Stimulated activated CD4-positive, alpha-beta T cell treated with anti-CD3 and anti-CD28 coated beads, Interleukin-12 subunit alpha, Interleukin-12 subunit beta, amount 100 ng/mL, for 24 hours (primary cell): Measurements from ENCODE around the gene PPIP5K1.
A peak's percentile ranks its signal among the peaks of the same experiment; 100 is the strongest.

Experiments used
- DNase-seq, 2 experiments: peaks; one replicate each; pipeline ENCODE4 v3.0.0-alpha.2; 2020; ENCODE audit warnings: low read depth in 2 of 2

PPIP5K1 gene

DNA sequence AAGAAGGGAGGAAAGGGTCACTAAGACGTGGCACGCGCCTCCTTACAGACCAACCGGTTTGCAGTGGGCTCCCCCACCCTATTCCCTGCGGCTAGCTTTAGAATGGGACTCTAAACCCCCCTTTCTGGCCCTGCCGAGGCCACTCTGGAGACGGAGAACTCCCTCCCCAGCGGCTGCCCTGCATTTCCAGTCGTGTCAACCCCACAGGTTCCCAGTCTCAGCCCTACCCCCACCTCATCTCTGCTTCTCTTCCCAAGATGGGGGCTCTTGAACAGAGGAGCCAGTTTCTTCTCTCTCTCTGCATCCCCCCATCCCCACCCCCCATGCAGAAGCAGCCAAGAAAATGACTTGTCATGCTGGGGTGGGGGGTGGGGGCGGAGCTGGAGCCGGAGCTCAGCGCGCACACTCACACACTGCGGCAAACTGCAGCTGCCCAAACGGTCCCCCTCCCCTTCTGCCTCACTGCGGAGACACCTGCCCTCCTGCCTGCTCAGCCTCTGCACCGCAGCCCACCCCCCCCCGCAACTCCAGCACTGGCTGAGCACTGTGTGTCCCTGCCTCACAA lies 71.7 kb downstream of the PPIP5K1 start:
- no peak for DNase-seq

DNA sequence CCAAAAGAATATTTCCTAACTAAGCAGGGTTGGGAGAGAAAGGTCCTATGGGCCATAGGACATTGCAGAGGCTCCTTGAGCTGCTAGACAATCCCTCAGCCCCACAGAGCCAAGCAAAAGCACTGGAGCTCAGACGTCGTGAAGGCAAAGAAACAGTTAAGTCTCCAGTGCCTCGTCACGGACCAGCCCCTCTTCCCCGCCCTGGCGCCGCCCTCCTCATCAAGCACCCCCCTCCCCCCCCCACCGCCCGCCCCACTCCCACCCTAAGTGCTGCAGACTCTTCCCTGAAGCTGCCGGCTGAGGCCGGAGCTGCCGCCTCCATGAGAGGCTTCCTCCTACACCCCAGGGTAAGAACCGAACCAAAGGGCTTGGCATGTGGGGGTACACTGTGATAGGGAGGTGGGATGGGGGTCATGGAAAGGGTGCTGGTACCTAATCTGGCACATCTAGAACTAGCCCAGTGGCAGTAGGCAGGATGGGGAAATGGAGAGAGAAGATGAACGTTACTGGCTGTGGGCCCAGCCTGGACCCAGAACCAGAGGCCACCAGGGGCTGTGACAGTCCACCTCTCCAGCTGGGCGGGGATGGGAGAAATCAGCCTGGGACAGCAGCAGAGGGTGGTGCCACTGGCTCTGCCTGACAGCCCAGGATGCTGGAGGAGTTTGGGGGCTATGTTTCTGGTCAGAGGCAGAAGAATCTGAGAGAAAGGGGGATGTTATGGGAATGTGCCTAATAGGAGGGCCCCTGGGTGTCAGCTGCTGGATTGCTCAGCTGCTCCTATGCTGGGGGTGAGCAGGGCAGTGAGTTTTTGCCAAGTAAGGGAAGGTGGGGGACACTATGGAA lies 72.4 kb downstream of the PPIP5K1 start, which contains the start of gene MAP1A:
Gene MAP1A (plus strand): TSS at position 255 of the 843 bp plus-strand sequence. CDS start 3,866 bp downstream, outside the sequence.
- no peak for DNase-seq

DNA sequence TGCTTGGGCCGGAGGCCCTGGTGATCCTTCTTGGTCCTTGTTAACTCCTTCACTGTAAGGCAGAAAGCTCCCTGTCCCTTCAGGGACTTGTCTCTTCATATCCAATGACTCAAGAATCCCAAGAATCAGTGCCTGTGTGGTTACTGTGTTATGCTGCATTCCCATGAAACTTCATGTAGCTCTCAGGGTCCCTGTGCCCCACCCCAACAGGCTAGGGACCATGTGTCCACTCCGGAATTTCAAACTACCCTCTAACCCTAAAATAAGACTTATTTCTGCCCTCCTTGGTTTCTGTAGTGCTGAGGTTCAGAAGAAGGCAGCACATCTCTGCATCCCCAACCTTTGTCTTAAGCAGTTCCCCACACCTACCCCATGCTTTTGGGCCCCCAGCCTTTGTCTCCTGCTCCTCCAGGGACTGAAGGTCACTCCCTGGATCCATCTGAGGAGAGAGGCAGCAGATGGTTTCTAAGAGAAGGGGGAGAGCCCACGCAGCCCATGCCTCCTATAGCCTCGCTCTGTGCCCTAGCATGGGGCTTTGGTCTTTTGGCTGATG lies 73.1 kb downstream of the PPIP5K1 start:
- DNase-seq = no peak

DNA sequence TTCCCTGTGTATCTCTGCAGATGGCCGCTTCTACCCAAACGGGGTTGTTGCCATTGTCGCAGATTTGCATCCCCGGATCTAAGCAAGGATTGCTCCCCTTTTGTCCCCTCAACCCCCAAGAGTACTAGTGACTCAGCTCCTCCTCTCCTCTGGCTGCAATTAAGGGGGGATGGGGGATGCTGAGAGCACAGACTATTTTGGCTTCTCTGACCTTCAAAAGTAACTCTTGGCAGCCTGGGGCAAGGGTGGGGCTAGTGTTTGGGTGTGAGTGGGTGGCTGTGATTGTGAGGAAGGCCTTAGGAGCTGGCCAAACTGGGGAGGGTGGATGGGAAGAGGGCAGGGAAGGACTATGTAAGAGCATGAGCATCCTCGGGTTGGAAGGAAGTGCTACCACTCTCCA lies 73.8 kb downstream of the PPIP5K1 start:
- no peak for DNase-seq

DNA sequence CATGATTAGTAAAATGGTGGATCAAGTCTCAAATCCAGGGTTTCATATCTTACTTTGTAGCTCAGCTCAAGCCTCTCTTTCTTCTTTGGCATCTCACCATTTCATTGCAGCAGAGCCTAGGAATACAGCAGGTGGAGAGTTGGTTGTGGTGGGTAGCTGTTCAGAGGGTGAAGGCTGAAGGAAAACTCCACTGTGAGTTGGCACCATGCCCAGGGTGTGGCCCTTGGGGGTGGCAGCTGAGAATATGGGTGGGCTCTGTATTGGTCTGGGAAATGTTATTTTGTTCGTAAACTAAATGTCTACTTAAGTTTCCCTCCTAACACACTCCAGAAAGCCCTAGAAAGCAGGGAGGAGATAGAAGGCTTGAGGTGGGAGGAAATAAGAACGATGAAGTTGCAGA lies 74.3 kb downstream of the PPIP5K1 start:
- DNase-seq = no peak

DNA sequence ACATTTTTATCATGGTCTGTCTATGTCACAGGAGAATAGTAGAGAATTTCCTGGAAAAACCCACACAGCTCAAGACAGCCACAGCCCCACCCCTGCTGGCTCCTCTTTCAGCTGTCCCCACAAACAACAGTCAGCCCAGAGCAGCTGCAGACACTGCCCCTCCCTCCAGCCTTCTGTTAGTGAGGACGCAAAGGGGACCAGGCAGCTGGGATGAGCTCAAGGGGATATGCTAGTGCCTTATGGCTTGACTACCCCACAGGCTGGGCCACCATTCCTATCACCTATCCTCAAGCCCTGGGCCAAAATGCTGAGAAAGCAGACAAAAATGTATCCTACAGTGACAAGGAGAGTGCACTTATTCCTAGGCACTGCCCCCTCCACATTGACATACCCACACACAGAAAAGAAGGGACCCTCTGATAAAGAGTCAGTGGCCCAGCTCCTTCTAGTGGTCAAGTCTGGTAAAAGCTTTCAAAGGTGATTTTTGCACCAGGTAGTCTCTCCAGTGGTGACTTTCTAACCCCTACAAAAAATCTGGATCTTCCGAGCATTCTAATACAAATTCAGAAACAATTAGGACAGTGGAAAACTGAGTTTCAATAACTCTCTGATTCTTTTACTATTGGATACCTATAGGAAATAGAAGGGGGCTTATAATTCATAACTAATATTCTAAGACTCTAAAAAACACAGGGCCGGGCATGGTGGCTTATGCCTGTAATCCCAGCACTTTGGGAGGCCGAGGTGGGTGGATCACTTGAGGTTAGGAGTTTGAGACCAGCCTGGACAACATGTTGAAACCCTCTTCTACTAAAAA lies 75.6 kb downstream of the PPIP5K1 start:
- no peak for DNase-seq

DNA sequence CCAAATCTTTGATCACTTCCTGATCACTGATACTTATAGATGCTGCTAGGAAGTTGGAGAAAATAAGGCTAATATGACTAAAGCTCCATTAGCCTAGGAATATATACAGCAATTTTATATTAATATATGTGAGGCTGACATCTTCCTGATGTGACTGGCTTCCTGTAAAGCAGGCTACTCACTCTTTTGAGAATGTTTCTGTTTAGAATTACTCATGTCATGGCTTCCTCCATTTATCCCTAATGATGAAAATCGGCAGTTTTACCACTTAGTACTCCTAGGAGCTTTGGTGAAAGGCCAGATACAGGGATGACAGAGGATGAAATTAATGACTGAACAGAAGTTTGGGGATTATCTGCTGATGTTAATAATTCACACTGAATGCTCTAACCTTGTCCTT lies 76.5 kb downstream of the PPIP5K1 start:
- DNase-seq = no peak

DNA sequence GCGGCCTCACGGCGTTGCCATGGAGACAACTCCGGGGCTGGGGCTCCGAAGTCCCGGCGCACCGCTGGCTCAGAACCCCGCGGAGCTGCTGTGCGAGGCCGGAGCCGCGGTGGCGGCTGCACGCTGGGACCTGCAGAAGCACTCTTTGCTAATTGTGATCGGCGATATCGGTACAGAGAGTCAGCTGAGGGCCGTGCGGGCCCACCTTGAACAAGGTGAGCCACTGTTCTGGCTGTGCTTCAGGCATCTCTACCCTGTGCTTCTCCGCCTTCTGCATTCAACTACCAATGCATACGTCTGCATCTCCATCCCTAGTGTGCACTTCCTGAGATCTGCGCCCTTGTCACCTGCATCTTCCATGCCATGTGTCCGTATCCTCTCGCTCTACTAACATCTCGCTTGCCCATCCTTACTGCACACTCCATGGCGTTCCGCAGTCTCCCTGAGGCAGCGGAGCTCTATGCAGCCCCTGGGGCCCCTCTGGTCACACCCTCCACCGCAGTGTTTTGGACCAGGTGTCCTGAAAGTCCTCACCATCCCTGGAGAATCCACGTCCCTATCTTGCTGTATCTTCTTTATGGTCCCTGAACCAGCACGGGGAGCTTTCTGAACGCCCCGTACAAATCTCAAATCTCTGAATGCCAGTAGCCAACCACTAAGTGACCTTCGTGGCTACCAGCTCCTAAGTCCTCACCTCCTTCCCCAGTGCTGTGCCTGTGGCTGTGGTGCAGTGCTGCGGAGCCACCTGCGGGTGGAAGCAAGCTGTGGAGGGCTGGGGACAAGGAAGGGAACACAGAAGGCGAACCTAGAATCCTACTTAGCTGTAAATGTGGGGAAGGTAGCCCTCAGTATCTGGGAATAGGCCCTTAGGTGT lies 78.8 kb downstream of the PPIP5K1 start:
- peak in 1 of 2 experiments; percentile 8 for DNase-seq

DNA sequence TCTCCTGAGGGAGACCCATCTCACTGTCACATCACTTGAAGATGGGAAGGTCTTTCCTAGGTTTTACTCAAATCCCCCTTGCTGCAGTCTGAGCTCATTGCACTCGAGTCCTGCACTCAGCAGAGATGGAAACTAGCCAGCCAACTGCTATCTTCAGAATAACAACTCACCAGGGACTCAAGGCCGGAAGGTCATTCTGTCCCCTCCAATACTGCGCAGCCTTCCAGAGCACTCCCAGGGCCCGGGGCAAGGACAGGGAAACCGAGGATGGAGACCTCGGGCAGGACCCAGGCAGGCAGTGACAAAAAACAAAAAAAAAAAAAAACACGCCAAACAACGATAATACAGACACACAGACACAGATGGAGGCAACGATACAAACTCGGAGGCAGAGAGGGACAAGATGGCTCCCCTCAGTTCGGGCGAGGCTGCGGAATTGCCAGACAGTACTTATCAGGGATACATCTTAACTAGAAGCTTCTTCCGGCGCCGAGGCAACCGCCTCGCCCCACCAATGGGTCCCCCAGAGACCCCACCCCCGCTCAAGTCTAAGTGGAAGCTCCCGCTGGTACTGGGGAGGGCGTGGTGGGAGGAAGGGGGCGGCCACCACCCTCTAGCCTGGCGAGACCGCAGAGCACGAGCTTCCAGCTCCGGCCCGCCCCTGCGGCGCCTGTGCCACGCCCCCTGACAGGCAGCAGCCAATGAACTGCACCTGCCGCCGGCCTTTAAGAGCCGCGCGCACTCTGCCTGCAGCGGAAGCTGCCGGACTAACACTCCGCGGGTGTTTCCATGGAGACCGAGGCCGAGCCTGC lies 79.6 kb downstream of the PPIP5K1 start:
- DNase-seq = peak; percentile 89 to 95

DNA sequence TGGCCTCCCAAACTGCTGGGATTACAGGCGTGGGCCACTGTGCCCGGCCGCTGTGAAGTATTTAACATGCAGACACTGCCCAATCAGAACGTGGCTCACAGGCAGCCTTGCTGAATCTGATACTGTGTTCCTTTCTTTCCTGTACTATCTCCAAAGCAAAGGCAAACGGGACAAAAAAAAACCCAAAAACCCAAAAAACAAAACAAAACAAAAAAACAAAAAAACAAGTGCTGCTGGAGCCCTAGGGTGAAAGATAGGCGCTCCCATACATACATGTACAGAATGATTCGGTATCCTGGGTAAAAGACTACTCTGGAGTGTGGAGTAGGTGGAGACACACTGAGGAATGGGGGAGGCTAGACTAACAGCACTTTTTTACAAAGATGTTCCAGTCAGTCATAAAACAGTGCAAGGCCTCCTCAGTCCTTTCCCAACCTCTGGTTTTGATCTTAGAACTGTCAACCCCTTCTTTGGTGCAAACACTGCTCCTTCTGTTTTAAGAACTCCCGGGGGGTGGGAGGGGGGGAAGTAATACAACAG lies 80.3 kb downstream of the PPIP5K1 start:
- DNase-seq = no peak

DNA sequence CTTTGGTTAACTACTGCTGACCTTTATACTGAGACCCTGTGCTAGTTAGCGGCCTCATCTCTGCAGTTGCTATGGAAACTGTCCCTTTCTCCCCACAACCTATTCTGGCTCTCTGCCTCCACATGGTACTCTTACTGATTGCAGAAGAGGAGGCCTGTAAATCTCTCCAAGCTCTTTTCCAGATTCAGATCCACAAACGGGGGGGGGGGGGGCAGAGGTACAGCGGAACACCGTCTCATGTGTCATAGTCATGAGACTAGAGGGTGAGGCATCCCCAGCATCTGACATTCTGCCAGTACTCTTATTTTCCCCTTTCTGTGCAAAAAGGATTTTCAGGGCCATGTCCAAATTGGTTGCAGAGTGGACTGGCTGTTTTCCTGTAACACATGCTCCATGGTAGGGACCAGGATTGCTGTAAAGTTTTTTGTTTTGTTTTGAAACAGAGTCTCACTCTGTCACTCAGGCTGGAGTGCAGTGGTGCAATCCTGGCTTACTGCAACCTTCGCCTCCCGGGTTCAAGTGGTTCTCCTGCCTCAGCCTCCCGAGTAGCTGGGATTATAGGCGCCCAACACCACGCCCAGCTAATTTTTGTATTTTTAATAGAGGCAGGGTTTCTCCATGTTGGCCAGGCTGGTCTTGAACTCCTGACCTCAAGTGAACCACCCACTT lies 80.9 kb downstream of the PPIP5K1 start:
- no peak for DNase-seq

DNA sequence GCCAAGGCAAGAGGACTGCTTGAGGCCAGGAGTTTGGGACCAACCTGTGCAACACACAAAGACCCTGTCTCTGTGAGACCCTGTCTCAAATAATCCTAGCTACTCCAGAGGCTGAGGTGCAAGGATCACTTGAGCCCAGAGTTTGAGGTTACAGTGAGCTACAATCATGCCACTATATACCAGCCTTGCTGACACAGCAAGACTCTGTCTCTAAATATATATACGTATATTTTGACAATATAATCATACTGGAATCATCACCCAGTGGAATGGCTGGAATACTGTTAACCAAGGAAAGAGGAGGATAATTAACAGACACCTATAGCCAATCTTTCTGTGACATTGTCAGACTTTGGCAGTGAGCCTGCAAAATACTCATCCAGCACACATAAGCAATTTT lies 81.6 kb downstream of the PPIP5K1 start:
- no peak for DNase-seq

DNA sequence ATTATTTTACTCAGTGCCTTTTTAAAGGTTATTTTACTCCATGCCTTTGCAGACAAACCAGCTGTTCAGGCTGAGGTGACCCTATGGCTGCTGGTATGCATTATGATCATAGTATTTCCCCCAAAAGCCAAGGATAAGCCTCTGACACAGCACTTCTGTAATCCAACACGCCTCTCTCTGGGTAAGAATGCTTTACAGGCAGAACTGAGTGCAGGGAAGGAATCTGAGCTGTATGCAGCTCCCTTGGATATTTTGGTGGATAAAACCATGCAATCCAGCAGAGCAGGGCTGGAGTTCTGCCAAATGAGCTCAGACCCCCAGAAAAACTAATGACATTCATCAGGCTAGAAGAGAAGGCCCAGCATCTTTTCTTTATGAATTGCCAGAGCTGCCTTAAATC lies 84.3 kb downstream of the PPIP5K1 start:
- no peak for DNase-seq

DNA sequence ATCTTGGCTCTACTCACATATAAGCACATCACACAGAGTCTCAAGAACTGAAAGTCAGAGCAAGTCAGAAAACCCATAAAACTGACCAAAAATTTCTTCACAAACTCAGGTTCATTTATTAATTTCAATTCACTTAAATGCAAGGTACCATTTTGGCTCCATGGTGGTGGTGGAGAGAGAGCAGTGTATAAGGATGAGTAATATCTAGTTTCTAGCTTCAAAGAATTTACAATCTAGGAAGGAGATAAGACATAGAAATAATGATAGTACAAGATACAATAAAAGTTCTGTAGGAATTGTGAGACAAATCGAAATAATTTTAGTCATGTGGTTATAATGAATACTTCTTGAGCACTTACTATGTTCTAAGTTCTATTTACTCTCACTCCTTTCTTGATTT lies 90.4 kb downstream of the PPIP5K1 start:
- DNase-seq = no peak

DNA sequence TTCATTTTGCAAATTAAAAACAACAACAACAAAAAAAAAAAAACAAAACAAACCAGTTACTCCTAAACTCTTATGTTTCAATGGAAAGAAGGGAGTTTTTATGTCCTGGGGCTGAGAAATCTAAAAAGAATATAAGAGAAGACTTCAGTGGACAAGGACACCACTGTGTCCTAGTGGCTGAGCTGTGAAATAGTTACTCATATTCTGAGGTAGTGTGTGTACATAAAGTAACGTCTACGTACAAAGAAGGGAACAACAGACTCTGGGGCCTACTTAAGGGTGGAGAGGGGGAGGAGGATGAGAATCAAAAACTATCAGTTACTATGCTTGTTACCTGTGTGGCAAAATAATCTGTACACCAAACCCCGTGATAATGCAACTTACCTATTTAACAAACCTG lies 91.0 kb downstream of the PPIP5K1 start:
- DNase-seq = no peak

DNA sequence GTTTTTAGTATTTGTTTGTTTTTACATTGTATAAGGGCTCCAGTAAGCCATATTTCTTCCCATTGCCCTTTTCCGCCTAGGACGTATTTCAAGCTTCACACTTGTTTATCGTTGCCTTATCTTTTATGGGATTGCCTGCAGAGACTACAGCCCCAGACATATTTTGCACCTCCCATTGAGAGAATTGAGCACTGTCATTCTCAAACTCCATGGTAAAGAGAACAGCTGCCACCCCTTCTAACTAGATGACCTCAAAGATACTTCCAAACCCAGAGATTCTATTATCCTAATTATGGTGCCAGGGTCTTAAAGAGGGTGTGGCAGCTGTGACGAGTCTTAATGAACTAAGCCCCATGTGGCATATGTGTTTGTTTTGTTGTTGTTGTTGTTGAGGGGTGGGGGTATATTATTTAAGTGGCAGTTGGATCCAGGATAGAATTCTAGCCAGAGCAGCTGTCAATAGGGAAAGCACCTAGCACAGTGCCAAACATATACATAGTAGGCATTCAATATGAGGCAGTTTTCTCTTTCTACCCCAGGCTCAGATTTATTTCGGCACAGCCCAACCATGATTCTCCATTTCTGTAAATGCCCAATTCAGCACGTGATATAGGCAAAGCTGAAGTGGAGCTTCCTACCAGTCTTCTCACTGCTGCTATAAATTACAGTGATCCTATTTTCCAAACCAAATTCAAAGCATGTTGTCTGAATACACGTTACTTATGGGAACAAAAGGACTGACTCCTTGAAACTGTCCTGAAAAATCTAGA lies 96.1 kb downstream of the PPIP5K1 start:
- no peak for DNase-seq

DNA sequence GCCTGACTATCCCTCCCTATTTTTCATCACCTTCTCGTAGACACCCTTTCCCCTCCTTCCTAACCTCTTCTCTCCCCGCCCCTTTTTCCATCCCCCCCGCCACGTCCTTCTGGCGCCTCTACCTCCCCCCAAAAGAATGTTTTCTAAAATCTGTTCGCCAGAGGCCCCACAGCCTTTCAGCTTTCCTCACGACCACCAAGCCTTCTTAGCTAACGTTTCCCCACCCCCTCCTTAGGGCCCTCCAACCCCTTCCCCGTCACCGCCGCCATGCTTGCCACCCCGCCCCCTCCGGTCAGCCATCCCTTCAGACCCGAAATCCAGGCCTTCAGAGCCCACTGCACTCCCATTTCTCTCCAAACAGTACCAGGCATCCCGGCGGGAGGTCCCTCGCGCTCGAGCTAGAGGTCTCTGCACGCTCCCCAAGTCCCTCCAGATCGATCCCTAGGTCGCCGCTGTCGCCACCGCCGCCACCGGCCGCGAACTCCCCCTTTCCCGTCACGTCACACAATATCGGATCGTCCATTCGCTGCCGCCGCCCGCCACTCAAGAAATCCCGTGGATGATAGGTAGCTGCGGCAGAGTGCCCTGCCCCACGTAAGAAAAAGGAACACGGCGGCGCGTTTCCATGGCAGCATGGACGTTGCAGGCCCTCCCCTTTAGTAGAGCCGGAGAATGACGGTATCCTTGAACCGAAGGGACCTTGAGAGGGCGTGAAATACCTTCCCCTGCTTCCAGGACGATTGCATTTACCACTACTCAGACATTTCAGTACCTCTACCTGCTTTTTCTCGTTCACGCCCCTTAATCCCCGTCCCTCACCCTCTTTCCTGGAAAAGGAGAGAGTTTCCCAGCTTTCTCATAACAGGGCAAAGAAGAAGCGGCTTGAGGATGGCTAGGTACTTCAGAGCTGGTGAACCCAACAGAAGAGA lies 97.1 kb downstream of the PPIP5K1 start, which contains the start of gene TP53BP1:
Gene TP53BP1 (minus strand): TSS at position 484 of the 929 bp plus-strand sequence. CDS start 113 bp downstream, at position 371.
- DNase-seq = peak; percentile 91 to 95
